Gastroesophageal sphincter (tissue), 3 donors: Measurements from ENCODE around the gene GRID1.

Source experiments
- CTCF ChIP-seq, 4 experiments: fragments of 200-600 bp in 2 of 4; fragments of 450-650 bp in 2 of 4; sonication (generic) in 1 of 4; IDR thresholded peaks; one replicate each; pipeline ENCODE4 v1.5.1; 2017 to 2019; ENCODE audit warnings: antibody characterized with exemption in 4 of 4, mild to moderate bottlenecking in 2 of 4, moderate library complexity in 2 of 4
- EP300 ChIP-seq: sonication (generic); formaldehyde crosslinking; IDR thresholded peaks from one replicate; pipeline ENCODE4 v1.6.1; 2017; ENCODE audit warnings: antibody characterized with exemption, mild to moderate bottlenecking
- POLR2A ChIP-seq, 2 donors: fragments of 450-650 bp; IDR thresholded peaks; one replicate each; pipeline ENCODE4 v1.6.1; 2017; ENCODE audit warnings: antibody characterized with exemption in 2 of 2, mild to moderate bottlenecking in 2 of 2, moderate library complexity in 1 of 2
- POLR2AphosphoS5 ChIP-seq: sonication (generic); formaldehyde crosslinking; IDR thresholded peaks from one replicate; pipeline ENCODE4 v1.6.1; 2017; ENCODE audit warnings: antibody characterized with exemption

- TF ChIP-seq POLR2A (IDR thresholded peaks at IDR 0.05) (no peak), CTCF (IDR thresholded peaks at IDR 0.05) (no peak), POLR2AphosphoS5 (no peak), EP300 (no peak)
Observed at GRCh38 chr10:86163522-86164173, 202.9 kb downstream of the GRID1 start.
